HG02943 (cell line): ENCODE measurements around the gene MORN3.
"Not testable (repeated sequence)": the region's sequence is repeated elsewhere in the genome, so short reads cannot be mapped to it uniquely, and the experiment has no call there.

ENCODE experiments used
- ATAC-seq: cut with Tn5 transposase; IDR thresholded peaks from one replicate; pipeline ENCODE4 v1.9.1; 2021; ENCODE audit warnings: mild to moderate bottlenecking, low read depth, moderate library complexity; ENCODE audit not compliant: unreplicated experiment

MORN3 gene

GRCh38 chr12:121693155-121693687 lies 23.8 kb upstream of the MORN3 start:
- ATAC-seq = no peak

GRCh38 chr12:121692744-121693143 lies 23.3 kb upstream of the MORN3 start:
- ATAC-seq = not testable (repeated sequence)

- no peak for ATAC-seq
Measured at GRCh38 chr12:121689430-121689829, 20.0 kb upstream of the MORN3 start.

- no peak for ATAC-seq
Measured at GRCh38 chr12:121688966-121689365, 19.5 kb upstream of the MORN3 start.

- ATAC-seq = not testable (repeated sequence)
Measured at GRCh38 chr12:121679661-121680197, 10.3 kb upstream of the MORN3 start.

- no peak for ATAC-seq
Measured at GRCh38 chr12:121678716-121679300, 9.4 kb upstream of the MORN3 start.

- ATAC-seq = no peak
Measured at GRCh38 chr12:121678305-121678704, 8.9 kb upstream of the MORN3 start.

- ATAC-seq = no peak
Measured at GRCh38 chr12:121676190-121676589, 6.7 kb upstream of the MORN3 start.

- no peak for ATAC-seq
Measured at GRCh38 chr12:121673013-121673511, 3.6 kb upstream of the MORN3 start.

- ATAC-seq = no peak
Measured at GRCh38 chr12:121668750-121669520, 519 bp downstream of the MORN3 start.

GRCh38 chr12:121666829-121667228 lies 2.6 kb downstream of the MORN3 start:
- ATAC-seq = not testable (repeated sequence)

- ATAC-seq = no peak
Measured at GRCh38 chr12:121663610-121663929, 5.9 kb downstream of the MORN3 start.

- not testable (repeated sequence) for ATAC-seq
Measured at GRCh38 chr12:121661353-121662105, 7.9 kb downstream of the MORN3 start.

GRCh38 chr12:121657305-121658008 lies 12.0 kb downstream of the MORN3 start:
- ATAC-seq = no peak

GRCh38 chr12:121656122-121656521 lies 13.3 kb downstream of the MORN3 start:
- ATAC-seq = no peak

- no peak for ATAC-seq
Measured at GRCh38 chr12:121653999-121654398, 15.5 kb downstream of the MORN3 start.

- no peak for ATAC-seq
Measured at GRCh38 chr12:121652767-121653497, 16.5 kb downstream of the MORN3 start.

GRCh38 chr12:121651320-121651719 lies 18.1 kb downstream of the MORN3 start:
- no peak for ATAC-seq

- ATAC-seq = no peak
Measured at GRCh38 chr12:121649819-121650353, 19.6 kb downstream of the MORN3 start.
